A549 (cell line): ENCODE data around the gene TSPYL1.

Experiments used
- BHLHE40 ChIP-seq: IDR thresholded peaks from 2 replicates; pipeline ENCODE4 v1.6.1; 2012; ENCODE audit warnings: low read depth, low read length, inconsistent platforms
- KDM5A ChIP-seq: fragments of 200-600 bp; sonication (generic); IDR thresholded peaks from 2 replicates; pipeline ENCODE4 v1.6.1; 2016; ENCODE audit warnings: antibody characterized with exemption, mild to moderate bottlenecking
- POLR2A ChIP-seq: IDR thresholded peaks from 2 replicates; pipeline ENCODE4 v1.6.1; 2012; ENCODE audit warnings: mild to moderate bottlenecking, low read length
- ZSCAN20 ChIP-seq: fragments of 250-450 bp; sonication (Bioruptor Pico); IDR thresholded peaks from 2 replicates; pipeline ENCODE4 v1.8.0; 2022; ENCODE audit warnings: mild to moderate bottlenecking, moderate library complexity
- TF ChIP-seq, protein P1 (sequence below): fragments of >200 bp; sonication (Bioruptor Twin); formaldehyde crosslinking; IDR thresholded peaks from 3 replicates; pipeline ENCODE4 v1.5.1; 2016
- TF ChIP-seq, protein P2 (sequence below): fragments of 200-600 bp; sonication (generic); IDR thresholded peaks from 2 replicates; pipeline ENCODE4 v1.6.1; 2016; ENCODE audit warnings: antibody characterized with exemption, mild to moderate bottlenecking, moderate library complexity
- TF ChIP-seq, protein P3 (sequence below): IDR thresholded peaks from 2 replicates; pipeline ENCODE4 v1.6.1; 2012

DNA sequence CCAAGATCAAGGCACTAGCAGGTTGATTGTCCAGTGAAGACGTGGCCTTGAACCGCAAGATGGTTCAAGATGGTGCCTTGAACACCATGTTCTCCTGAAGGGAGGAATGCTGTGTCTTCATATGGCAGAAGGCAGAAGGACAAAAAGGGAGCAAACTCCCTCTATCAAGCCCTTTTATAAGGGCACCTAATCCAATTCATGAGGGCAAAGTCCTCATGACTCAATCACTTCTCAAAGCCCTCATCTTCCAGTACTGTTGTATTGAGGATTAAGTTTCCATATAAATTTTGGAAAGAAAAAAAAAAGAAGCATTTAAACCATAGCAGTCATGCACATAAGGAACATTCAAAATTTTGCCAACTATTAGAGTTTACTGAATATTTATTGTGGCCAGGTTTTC is 29.9 kb upstream of the TSPYL1 start:
- TF ChIP-seq, protein P1, sequence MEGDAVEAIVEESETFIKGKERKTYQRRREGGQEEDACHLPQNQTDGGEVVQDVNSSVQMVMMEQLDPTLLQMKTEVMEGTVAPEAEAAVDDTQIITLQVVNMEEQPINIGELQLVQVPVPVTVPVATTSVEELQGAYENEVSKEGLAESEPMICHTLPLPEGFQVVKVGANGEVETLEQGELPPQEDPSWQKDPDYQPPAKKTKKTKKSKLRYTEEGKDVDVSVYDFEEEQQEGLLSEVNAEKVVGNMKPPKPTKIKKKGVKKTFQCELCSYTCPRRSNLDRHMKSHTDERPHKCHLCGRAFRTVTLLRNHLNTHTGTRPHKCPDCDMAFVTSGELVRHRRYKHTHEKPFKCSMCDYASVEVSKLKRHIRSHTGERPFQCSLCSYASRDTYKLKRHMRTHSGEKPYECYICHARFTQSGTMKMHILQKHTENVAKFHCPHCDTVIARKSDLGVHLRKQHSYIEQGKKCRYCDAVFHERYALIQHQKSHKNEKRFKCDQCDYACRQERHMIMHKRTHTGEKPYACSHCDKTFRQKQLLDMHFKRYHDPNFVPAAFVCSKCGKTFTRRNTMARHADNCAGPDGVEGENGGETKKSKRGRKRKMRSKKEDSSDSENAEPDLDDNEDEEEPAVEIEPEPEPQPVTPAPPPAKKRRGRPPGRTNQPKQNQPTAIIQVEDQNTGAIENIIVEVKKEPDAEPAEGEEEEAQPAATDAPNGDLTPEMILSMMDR: no peak
- TF ChIP-seq BHLHE40 (no peak), ZSCAN20 (CRISPR knock-in tag) (no peak), POLR2A (no peak), KDM5A (no peak)
- TF ChIP-seq, protein P2, sequence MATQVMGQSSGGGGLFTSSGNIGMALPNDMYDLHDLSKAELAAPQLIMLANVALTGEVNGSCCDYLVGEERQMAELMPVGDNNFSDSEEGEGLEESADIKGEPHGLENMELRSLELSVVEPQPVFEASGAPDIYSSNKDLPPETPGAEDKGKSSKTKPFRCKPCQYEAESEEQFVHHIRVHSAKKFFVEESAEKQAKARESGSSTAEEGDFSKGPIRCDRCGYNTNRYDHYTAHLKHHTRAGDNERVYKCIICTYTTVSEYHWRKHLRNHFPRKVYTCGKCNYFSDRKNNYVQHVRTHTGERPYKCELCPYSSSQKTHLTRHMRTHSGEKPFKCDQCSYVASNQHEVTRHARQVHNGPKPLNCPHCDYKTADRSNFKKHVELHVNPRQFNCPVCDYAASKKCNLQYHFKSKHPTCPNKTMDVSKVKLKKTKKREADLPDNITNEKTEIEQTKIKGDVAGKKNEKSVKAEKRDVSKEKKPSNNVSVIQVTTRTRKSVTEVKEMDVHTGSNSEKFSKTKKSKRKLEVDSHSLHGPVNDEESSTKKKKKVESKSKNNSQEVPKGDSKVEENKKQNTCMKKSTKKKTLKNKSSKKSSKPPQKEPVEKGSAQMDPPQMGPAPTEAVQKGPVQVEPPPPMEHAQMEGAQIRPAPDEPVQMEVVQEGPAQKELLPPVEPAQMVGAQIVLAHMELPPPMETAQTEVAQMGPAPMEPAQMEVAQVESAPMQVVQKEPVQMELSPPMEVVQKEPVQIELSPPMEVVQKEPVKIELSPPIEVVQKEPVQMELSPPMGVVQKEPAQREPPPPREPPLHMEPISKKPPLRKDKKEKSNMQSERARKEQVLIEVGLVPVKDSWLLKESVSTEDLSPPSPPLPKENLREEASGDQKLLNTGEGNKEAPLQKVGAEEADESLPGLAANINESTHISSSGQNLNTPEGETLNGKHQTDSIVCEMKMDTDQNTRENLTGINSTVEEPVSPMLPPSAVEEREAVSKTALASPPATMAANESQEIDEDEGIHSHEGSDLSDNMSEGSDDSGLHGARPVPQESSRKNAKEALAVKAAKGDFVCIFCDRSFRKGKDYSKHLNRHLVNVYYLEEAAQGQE: no peak
- TF ChIP-seq, protein P3, sequence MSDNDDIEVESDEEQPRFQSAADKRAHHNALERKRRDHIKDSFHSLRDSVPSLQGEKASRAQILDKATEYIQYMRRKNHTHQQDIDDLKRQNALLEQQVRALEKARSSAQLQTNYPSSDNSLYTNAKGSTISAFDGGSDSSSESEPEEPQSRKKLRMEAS: no peak
